Measurements from ENCODE around the gene AKR1D1.

The AKR1D1 gene

GRCh38 chr7:138063400-138063799 is 12.9 kb upstream of the AKR1D1 start:
- H2BK5ac ChIP-seq (ENCODE audit: low read length) = no peak overlapping the region
- H3K9ac ChIP-seq (ENCODE audit: low read depth, low read length, poor library complexity) = no peak overlapping the region
- H3K23ac ChIP-seq (ENCODE audit: low read depth, low read length, poor library complexity) = no peak overlapping the region
- no peak overlapping the region for H2BK120ac ChIP-seq (ENCODE audit: low read depth, low read length)
- no peaks in the 10 kb centered on the region for H3K79me1 ChIP-seq (ENCODE audit: low read depth, low read length)
- H3K4me1 ChIP-seq (ENCODE audit: control insufficient read depth in 2 of 2, insufficient read depth in 1 of 2, low read depth in 1 of 2, low read length in 2 of 2) = peaks cover 0 to 4% of the 10 kb centered on the region in 2 donors
- no CpG with 5 or more reads among the region's 2 CpGs for WGBS, 2 donors (ENCODE audit: extremely low coverage in 2 of 2, insufficient read length in 2 of 2, insufficient replicate concordance in 1 of 2)
- no peak overlapping the region for H2BK12ac ChIP-seq (ENCODE audit: low read length)
- H2AK5ac ChIP-seq (ENCODE audit: low read depth, low read length) = no peak overlapping the region
- no peak overlapping the region for H3K27ac ChIP-seq (replicated peaks; ENCODE audit: low read length)
- H3K14ac ChIP-seq (ENCODE audit: low read length) = no peak overlapping the region
- H3K9me3 ChIP-seq (replicated peaks in 1 of 2; ENCODE audit: control insufficient read depth in 2 of 2, insufficient read depth in 1 of 2, low read depth in 1 of 2, low read length in 2 of 2) = no peaks in the 10 kb centered on the region
- H3K36me3 ChIP-seq (replicated peaks in 1 of 2; ENCODE audit: control insufficient read depth in 2 of 2, insufficient read depth in 2 of 2, low read length in 2 of 2) = no peaks in the 10 kb centered on the region
- no peak overlapping the region for H3K4me2 ChIP-seq (ENCODE audit: insufficient read depth, low read length, poor library complexity, severe bottlenecking)
- H4K91ac ChIP-seq (ENCODE audit: low read depth, low read length, poor library complexity) = no peak overlapping the region
- no peak overlapping the region for H2BK15ac ChIP-seq (ENCODE audit: low read length)
- no peak overlapping the region for H4K8ac ChIP-seq (ENCODE audit: low read depth, low read length)
- H2AFZ ChIP-seq (ENCODE audit: low read length) = no peak overlapping the region
- H3K27me3 ChIP-seq (ENCODE audit: control insufficient read depth in 3 of 3, insufficient read depth in 3 of 3, low read depth in 1 of 3, low read length in 3 of 3) = no peaks in the 10 kb centered on the region
- H3K18ac ChIP-seq (ENCODE audit: low read length) = no peak overlapping the region
- no peak for DNase-seq (ENCODE audit: low spot score)
- no peak overlapping the region for H3K4me3 ChIP-seq (ENCODE audit: low read length in 2 of 2)
- no peak overlapping the region for H3K4ac ChIP-seq (ENCODE audit: low read length)

GRCh38 chr7:138064856-138065357 is 11.4 kb upstream of the AKR1D1 start:
- H2BK120ac ChIP-seq (ENCODE audit: low read depth, low read length) = no peak overlapping the region
- no peak overlapping the region for H3K27ac ChIP-seq (replicated peaks; ENCODE audit: low read length)
- DNase-seq (ENCODE audit: low spot score) = no peak
- H2AFZ ChIP-seq (ENCODE audit: low read length) = peak overlapping the region; percentile 64
- no peak overlapping the region for H2AK5ac ChIP-seq (ENCODE audit: low read depth, low read length)
- H4K91ac ChIP-seq (ENCODE audit: low read depth, low read length, poor library complexity) = no peak overlapping the region
- no peak overlapping the region for H3K9ac ChIP-seq (ENCODE audit: low read depth, low read length, poor library complexity)
- H2BK5ac ChIP-seq (ENCODE audit: low read length) = no peak overlapping the region
- H3K79me1 ChIP-seq (ENCODE audit: low read depth, low read length) = no peaks in the 10 kb centered on the region
- H2BK12ac ChIP-seq (ENCODE audit: low read length) = no peak overlapping the region
- WGBS, 2 donors (ENCODE audit: extremely low coverage in 2 of 2, insufficient read length in 2 of 2, insufficient replicate concordance in 1 of 2) = no CpG with 5 or more reads among the region's 5 CpGs
- H3K4me1 ChIP-seq (ENCODE audit: control insufficient read depth in 2 of 2, insufficient read depth in 1 of 2, low read depth in 1 of 2, low read length in 2 of 2) = peaks cover 0 to 4% of the 10 kb centered on the region in 2 donors
- no peaks in the 10 kb centered on the region for H3K36me3 ChIP-seq (replicated peaks in 1 of 2; ENCODE audit: control insufficient read depth in 2 of 2, insufficient read depth in 2 of 2, low read length in 2 of 2)
- H3K27me3 ChIP-seq (ENCODE audit: control insufficient read depth in 3 of 3, insufficient read depth in 3 of 3, low read depth in 1 of 3, low read length in 3 of 3) = no peaks in the 10 kb centered on the region
- no peak overlapping the region for H3K23ac ChIP-seq (ENCODE audit: low read depth, low read length, poor library complexity)
- no peak overlapping the region for H2BK15ac ChIP-seq (ENCODE audit: low read length)
- no peak overlapping the region for H4K8ac ChIP-seq (ENCODE audit: low read depth, low read length)
- no peak overlapping the region for H3K4me3 ChIP-seq (ENCODE audit: low read length in 2 of 2)
- H3K9me3 ChIP-seq (replicated peaks in 1 of 2; ENCODE audit: control insufficient read depth in 2 of 2, insufficient read depth in 1 of 2, low read depth in 1 of 2, low read length in 2 of 2) = no peaks in the 10 kb centered on the region
- H3K4me2 ChIP-seq (ENCODE audit: insufficient read depth, low read length, poor library complexity, severe bottlenecking) = no peak overlapping the region
- no peak overlapping the region for H3K18ac ChIP-seq (ENCODE audit: low read length)
- no peak overlapping the region for H3K4ac ChIP-seq (ENCODE audit: low read length)
- H3K14ac ChIP-seq (ENCODE audit: low read length) = no peak overlapping the region

- no CpG with 5 or more reads among the region's 1 CpG for WGBS, 2 donors (ENCODE audit: extremely low coverage in 2 of 2, insufficient read length in 2 of 2, insufficient replicate concordance in 1 of 2)
- no peaks in the 10 kb centered on the region for H3K27me3 ChIP-seq (ENCODE audit: control insufficient read depth in 3 of 3, insufficient read depth in 3 of 3, low read depth in 1 of 3, low read length in 3 of 3)
Observed at GRCh38 chr7:138065827-138066226, 10.4 kb upstream of the AKR1D1 start.

GRCh38 chr7:138066954-138067394 is 9.3 kb upstream of the AKR1D1 start:
- H2AK5ac ChIP-seq (ENCODE audit: low read depth, low read length) = no peak overlapping the region
- H3K27me3 ChIP-seq (ENCODE audit: control insufficient read depth in 3 of 3, insufficient read depth in 3 of 3, low read depth in 1 of 3, low read length in 3 of 3) = no peaks in the 10 kb centered on the region
- no CpG with 5 or more reads among the region's 1 CpG for WGBS, 2 donors (ENCODE audit: extremely low coverage in 2 of 2, insufficient read length in 2 of 2, insufficient replicate concordance in 1 of 2)
- H2BK12ac ChIP-seq (ENCODE audit: low read length) = no peak overlapping the region
- H3K4ac ChIP-seq (ENCODE audit: low read length) = no peak overlapping the region
- no peaks in the 10 kb centered on the region for H3K9me3 ChIP-seq (replicated peaks in 1 of 2; ENCODE audit: control insufficient read depth in 2 of 2, insufficient read depth in 1 of 2, low read depth in 1 of 2, low read length in 2 of 2)
- H3K4me1 ChIP-seq (ENCODE audit: control insufficient read depth in 2 of 2, insufficient read depth in 1 of 2, low read depth in 1 of 2, low read length in 2 of 2) = peaks cover 0 to 4% of the 10 kb centered on the region in 2 donors
- H4K91ac ChIP-seq (ENCODE audit: low read depth, low read length, poor library complexity) = no peak overlapping the region
- no peak overlapping the region for H3K18ac ChIP-seq (ENCODE audit: low read length)
- no peak overlapping the region for H3K4me3 ChIP-seq (ENCODE audit: low read length in 2 of 2)
- no peak overlapping the region for H3K23ac ChIP-seq (ENCODE audit: low read depth, low read length, poor library complexity)
- H2AFZ ChIP-seq (ENCODE audit: low read length) = no peak overlapping the region
- no peak overlapping the region for H3K27ac ChIP-seq (replicated peaks; ENCODE audit: low read length)
- H3K36me3 ChIP-seq (replicated peaks in 1 of 2; ENCODE audit: control insufficient read depth in 2 of 2, insufficient read depth in 2 of 2, low read length in 2 of 2) = no peaks in the 10 kb centered on the region
- H4K8ac ChIP-seq (ENCODE audit: low read depth, low read length) = no peak overlapping the region
- H3K14ac ChIP-seq (ENCODE audit: low read length) = no peak overlapping the region
- H2BK15ac ChIP-seq (ENCODE audit: low read length) = no peak overlapping the region
- no peak overlapping the region for H2BK5ac ChIP-seq (ENCODE audit: low read length)
- no peak overlapping the region for H3K4me2 ChIP-seq (ENCODE audit: insufficient read depth, low read length, poor library complexity, severe bottlenecking)
- no peak overlapping the region for H3K9ac ChIP-seq (ENCODE audit: low read depth, low read length, poor library complexity)
- H3K79me1 ChIP-seq (ENCODE audit: low read depth, low read length) = no peaks in the 10 kb centered on the region
- no peak overlapping the region for H2BK120ac ChIP-seq (ENCODE audit: low read depth, low read length)
- no peak for DNase-seq (ENCODE audit: low spot score)

More at GRCh38 chr7:138065827-138066226, 10.4 kb upstream of the AKR1D1 start:
- no peak overlapping the region for H3K18ac ChIP-seq (ENCODE audit: low read length)
- H2BK12ac ChIP-seq (ENCODE audit: low read length) = no peak overlapping the region
- H3K36me3 ChIP-seq (replicated peaks in 1 of 2; ENCODE audit: control insufficient read depth in 2 of 2, insufficient read depth in 2 of 2, low read length in 2 of 2) = no peaks in the 10 kb centered on the region
- H3K23ac ChIP-seq (ENCODE audit: low read depth, low read length, poor library complexity) = no peak overlapping the region
- H2BK5ac ChIP-seq (ENCODE audit: low read length) = no peak overlapping the region
- no peak overlapping the region for H3K9ac ChIP-seq (ENCODE audit: low read depth, low read length, poor library complexity)
- H3K4ac ChIP-seq (ENCODE audit: low read length) = no peak overlapping the region
- peaks cover 0 to 4% of the 10 kb centered on the region in 2 donors for H3K4me1 ChIP-seq (ENCODE audit: control insufficient read depth in 2 of 2, insufficient read depth in 1 of 2, low read depth in 1 of 2, low read length in 2 of 2)
- no peaks in the 10 kb centered on the region for H3K9me3 ChIP-seq (replicated peaks in 1 of 2; ENCODE audit: control insufficient read depth in 2 of 2, insufficient read depth in 1 of 2, low read depth in 1 of 2, low read length in 2 of 2)
- no peak overlapping the region for H3K14ac ChIP-seq (ENCODE audit: low read length)
- H2AFZ ChIP-seq (ENCODE audit: low read length) = no peak overlapping the region
- H4K8ac ChIP-seq (ENCODE audit: low read depth, low read length) = no peak overlapping the region
- H3K4me3 ChIP-seq (ENCODE audit: low read length in 2 of 2) = no peak overlapping the region
- no peaks in the 10 kb centered on the region for H3K79me1 ChIP-seq (ENCODE audit: low read depth, low read length)
- no peak overlapping the region for H3K27ac ChIP-seq (replicated peaks; ENCODE audit: low read length)
- no peak overlapping the region for H4K91ac ChIP-seq (ENCODE audit: low read depth, low read length, poor library complexity)
- no peak overlapping the region for H2BK120ac ChIP-seq (ENCODE audit: low read depth, low read length)
- no peak overlapping the region for H2AK5ac ChIP-seq (ENCODE audit: low read depth, low read length)
- no peak for DNase-seq (ENCODE audit: low spot score)
- no peak overlapping the region for H3K4me2 ChIP-seq (ENCODE audit: insufficient read depth, low read length, poor library complexity, severe bottlenecking)
- no peak overlapping the region for H2BK15ac ChIP-seq (ENCODE audit: low read length)
